Astrocyte (in vitro differentiated cells and primary cell): ENCODE data around the gene GUCY2D. TPM values are rescaled to one million over a fixed set of nuclear protein-coding genes. Genes with fewer than 3 reads are reported as not detected.

Experiments used
- DNase-seq: peaks from one replicate; pipeline ENCODE4 v3.0.0-alpha.2; 2010; ENCODE audit warnings: low read depth
- FAIRE-seq: peaks from 2 replicates; lab custom pipeline; 2011; peaks lifted over from hg19 to GRCh38; lab: Jason Lieb, UNC
- H2AFZ ChIP-seq: 2 replicates; pipeline ENCODE4 v1.6.0; 2012; ENCODE audit warnings: low read depth, low read length, inconsistent platforms
- H3K27ac ChIP-seq: 2 replicates; pipeline ENCODE4 v1.5.1; 2011; ENCODE audit warnings: low read depth, low read length, inconsistent platforms
- H3K27me3 ChIP-seq: 2 replicates; pipeline ENCODE4 v1.6.0; 2011; ENCODE audit warnings: low read length, inconsistent platforms; ENCODE audit not compliant: insufficient read depth
- H3K36me3 ChIP-seq: 2 replicates; pipeline ENCODE4 v1.5.1; 2011; ENCODE audit warnings: low read length, inconsistent platforms; ENCODE audit not compliant: insufficient read depth
- H3K4me1 ChIP-seq: 2 replicates; pipeline ENCODE4 v1.5.1; 2011; ENCODE audit warnings: low read length, inconsistent platforms; ENCODE audit not compliant: insufficient read depth
- H3K4me2 ChIP-seq: 2 replicates; pipeline ENCODE4 v1.6.0; 2012; ENCODE audit warnings: low read length, inconsistent platforms
- H3K4me3 ChIP-seq: 2 replicates; pipeline ENCODE4 v1.5.1; 2011; ENCODE audit warnings: low read depth, mild to moderate bottlenecking, low read length, inconsistent platforms; ENCODE audit not compliant: insufficient read depth
- H3K79me2 ChIP-seq: 2 replicates; pipeline ENCODE4 v1.6.0; 2012; ENCODE audit warnings: mild to moderate bottlenecking, low read length, inconsistent platforms; ENCODE audit not compliant: insufficient read depth
- H3K9ac ChIP-seq: 2 replicates; pipeline ENCODE4 v1.6.0; 2012; ENCODE audit warnings: mild to moderate bottlenecking, low read length, inconsistent platforms
- H3K9me3 ChIP-seq: 2 replicates; pipeline ENCODE4 v1.5.1; 2012; ENCODE audit warnings: low read depth, mild to moderate bottlenecking, low read length, inconsistent platforms; ENCODE audit not compliant: insufficient read depth
- H4K20me1 ChIP-seq: 2 replicates; pipeline ENCODE4 v1.6.0; 2012; ENCODE audit warnings: low read length, inconsistent platforms; ENCODE audit not compliant: insufficient read depth
- H3K27ac Mint-ChIP-seq: one replicate; pipeline ENCODE4 v1.8.0; 2021; ENCODE audit warnings: mild to moderate bottlenecking, mixed read lengths; ENCODE audit not compliant: unreplicated experiment
- H3K27me3 Mint-ChIP-seq: one replicate; pipeline ENCODE4 v1.8.0; 2021; ENCODE audit warnings: low read depth, mixed read lengths; ENCODE audit not compliant: unreplicated experiment
- H3K36me3 Mint-ChIP-seq: one replicate; pipeline ENCODE4 v1.8.0; 2021; ENCODE audit warnings: low read depth, mixed read lengths; ENCODE audit not compliant: unreplicated experiment
- H3K4me1 Mint-ChIP-seq: one replicate; pipeline ENCODE4 v1.8.0; 2021; ENCODE audit warnings: low read depth, mixed read lengths; ENCODE audit not compliant: unreplicated experiment
- H3K4me3 Mint-ChIP-seq: one replicate; pipeline ENCODE4 v1.8.0; 2021; ENCODE audit warnings: mild to moderate bottlenecking, moderate library complexity, mixed read lengths; ENCODE audit not compliant: unreplicated experiment
- H3K9me3 Mint-ChIP-seq: one replicate; pipeline ENCODE4 v1.8.0; 2021; ENCODE audit warnings: mild to moderate bottlenecking, mixed read lengths; ENCODE audit not compliant: unreplicated experiment
- EZH2 ChIP-seq: IDR thresholded peaks from 2 replicates; pipeline ENCODE4 v1.6.1; 2012; ENCODE audit warnings: mild to moderate bottlenecking, low read length, inconsistent platforms; ENCODE audit not compliant: insufficient read depth
- total RNA-seq: library from RNA; stranded (reverse); gene quantifications from 2 replicates; pipeline ENCODE4 v1.2.1, GENCODE V29; 2021
- TF ChIP-seq, protein P1 (sequence below): IDR thresholded peaks from 2 replicates; pipeline ENCODE4 v1.5.1; 2011; ENCODE audit warnings: low read depth, mild to moderate bottlenecking, inconsistent platforms, low read length, moderate library complexity; ENCODE audit not compliant: insufficient read depth

The GUCY2D gene
- total RNA-seq, 1 donor from 2014 or later: not detected

DNA sequence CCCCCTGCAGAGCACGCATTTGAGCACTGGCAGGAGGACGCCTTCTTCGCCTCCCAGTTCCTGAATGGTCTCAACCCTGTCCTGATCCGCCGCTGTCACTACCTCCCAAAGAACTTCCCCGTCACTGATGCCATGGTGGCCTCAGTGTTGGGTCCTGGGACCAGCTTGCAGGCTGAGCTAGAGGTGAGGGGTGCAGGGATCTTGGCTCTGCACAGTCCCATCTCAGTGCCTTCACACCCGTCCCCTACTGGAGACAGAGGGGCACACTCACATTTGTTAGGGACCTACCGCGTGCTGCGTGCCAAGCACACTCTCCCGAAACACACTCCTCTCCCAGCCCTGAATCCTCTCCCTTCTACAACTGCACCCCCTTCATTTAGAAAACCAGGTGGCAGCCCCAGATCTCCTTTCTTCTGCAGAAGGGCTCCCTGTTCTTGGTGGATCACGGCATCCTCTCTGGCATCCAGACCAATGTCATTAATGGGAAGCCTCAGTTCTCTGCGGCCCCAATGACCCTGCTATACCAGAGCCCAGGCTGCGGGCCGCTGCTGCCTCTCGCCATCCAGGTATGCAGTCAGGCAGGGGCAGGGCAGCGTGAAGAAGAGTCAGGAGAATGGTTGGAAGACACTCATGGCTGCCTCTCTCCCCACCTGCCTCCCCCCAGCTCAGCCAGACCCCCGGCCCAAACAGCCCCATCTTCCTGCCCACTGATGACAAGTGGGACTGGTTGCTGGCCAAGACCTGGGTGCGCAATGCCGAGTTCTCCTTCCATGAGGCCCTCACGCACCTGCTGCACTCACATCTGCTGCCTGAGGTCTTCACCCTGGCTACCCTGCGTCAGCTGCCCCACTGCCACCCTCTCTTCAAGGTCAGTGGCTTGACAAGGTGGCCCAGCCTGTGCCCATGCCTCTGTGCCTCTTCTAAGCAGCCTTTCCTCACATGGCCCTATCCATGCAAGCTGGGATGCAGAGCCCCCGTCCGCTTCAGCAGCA is 42.7 kb downstream of the GUCY2D start:
- Histone ChIP-seq H3K4me3 (no peak overlapping the region), H4K20me1 (no peaks in the 10 kb centered on the region), H3K4me1 (peaks cover 7% of the 10 kb centered on the region), H3K9me3 (no peaks in the 10 kb centered on the region), H3K36me3 (no peaks in the 10 kb centered on the region), H3K27me3 (peaks cover 16% of the 10 kb centered on the region), H3K4me2 (no peak overlapping the region), H2AFZ (no peak overlapping the region), H3K9ac (no peak overlapping the region), H3K27ac (no peak overlapping the region), H3K79me2 (no peaks in the 10 kb centered on the region)
- DNase-seq (no peak), FAIRE-seq (no peak)
- Mint-ChIP-seq H3K4me1 (no peaks in the 10 kb centered on the region), H3K4me3 (no peak overlapping the region), H3K27ac (no peak overlapping the region), H3K36me3 (no peaks in the 10 kb centered on the region), H3K27me3 (peaks cover 55% of the 10 kb centered on the region), H3K9me3 (no peaks in the 10 kb centered on the region)
- TF ChIP-seq, protein P1, sequence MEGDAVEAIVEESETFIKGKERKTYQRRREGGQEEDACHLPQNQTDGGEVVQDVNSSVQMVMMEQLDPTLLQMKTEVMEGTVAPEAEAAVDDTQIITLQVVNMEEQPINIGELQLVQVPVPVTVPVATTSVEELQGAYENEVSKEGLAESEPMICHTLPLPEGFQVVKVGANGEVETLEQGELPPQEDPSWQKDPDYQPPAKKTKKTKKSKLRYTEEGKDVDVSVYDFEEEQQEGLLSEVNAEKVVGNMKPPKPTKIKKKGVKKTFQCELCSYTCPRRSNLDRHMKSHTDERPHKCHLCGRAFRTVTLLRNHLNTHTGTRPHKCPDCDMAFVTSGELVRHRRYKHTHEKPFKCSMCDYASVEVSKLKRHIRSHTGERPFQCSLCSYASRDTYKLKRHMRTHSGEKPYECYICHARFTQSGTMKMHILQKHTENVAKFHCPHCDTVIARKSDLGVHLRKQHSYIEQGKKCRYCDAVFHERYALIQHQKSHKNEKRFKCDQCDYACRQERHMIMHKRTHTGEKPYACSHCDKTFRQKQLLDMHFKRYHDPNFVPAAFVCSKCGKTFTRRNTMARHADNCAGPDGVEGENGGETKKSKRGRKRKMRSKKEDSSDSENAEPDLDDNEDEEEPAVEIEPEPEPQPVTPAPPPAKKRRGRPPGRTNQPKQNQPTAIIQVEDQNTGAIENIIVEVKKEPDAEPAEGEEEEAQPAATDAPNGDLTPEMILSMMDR: no peak
- TF ChIP-seq EZH2: no peak

DNA sequence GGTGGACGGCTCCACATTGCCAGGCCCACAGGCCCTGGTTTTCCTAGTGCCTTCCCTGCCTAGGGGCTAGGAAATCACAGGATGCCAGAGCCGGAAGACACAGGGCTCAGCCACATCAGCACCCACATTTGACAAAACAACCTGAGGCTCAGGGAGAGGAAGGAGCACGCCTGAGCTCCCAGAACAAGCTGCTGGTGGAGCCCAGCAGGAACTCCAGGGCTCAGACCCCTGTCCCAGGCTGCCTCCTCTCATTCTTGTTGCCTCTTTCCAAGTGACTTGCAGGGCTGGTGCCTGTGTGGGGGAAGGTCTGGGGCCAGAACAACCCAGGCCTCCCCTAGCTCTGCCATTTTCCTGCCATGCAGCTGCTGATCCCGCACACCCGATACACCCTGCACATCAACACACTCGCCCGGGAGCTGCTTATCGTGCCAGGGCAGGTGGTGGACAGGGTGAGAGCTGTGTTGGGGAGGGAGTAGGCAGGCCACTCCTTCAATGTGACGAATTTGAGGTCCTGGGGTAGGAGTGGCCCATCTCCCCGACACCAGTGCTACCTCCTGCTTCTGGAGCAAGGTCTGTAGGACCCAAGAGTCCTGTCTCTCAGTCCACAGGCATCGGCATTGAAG is 44.0 kb downstream of the GUCY2D start:
- Mint-ChIP-seq H3K9me3 (no peaks in the 10 kb centered on the region), H3K27ac (no peak overlapping the region), H3K4me3 (no peak overlapping the region), H3K4me1 (no peaks in the 10 kb centered on the region), H3K36me3 (no peaks in the 10 kb centered on the region), H3K27me3 (peaks cover 60% of the 10 kb centered on the region)
- no peaks in the 10 kb centered on the region for H3K36me3 ChIP-seq
- TF ChIP-seq, protein P1: no peak
- no peak for TF ChIP-seq EZH2
- FAIRE-seq (no peak), DNase-seq (no peak)
- no peak overlapping the region for H3K27ac ChIP-seq
- no peaks in the 10 kb centered on the region for H3K79me2 ChIP-seq
- no peaks in the 10 kb centered on the region for H3K9me3 ChIP-seq
- peaks cover 14% of the 10 kb centered on the region for H3K27me3 ChIP-seq
- no peak overlapping the region for H3K4me3 ChIP-seq
- H3K9ac ChIP-seq: no peak overlapping the region
- no peak overlapping the region for H2AFZ ChIP-seq
- no peak overlapping the region for H3K4me2 ChIP-seq
- H3K4me1 ChIP-seq: no peaks in the 10 kb centered on the region
- no peaks in the 10 kb centered on the region for H4K20me1 ChIP-seq
